GM18951 (cell line): ENCODE measurements around the gene MTHFR.

Experiments
- POLR2A ChIP-seq: IDR thresholded peaks from 4 replicates; pipeline ENCODE4 v1.6.1; 2011; ENCODE audit warnings: mild to moderate bottlenecking; ENCODE audit not compliant: insufficient read length, insufficient read depth; ENCODE audit errors: extremely low read depth
- in situ Hi-C: fragments of 300-500 bp; cut with MboI; formaldehyde crosslinking; loops from one replicate; pipeline ENCODE4 v1.12.0; 2022; ENCODE audit warnings: low sequenced_read_pairs, mixed read lengths, inconsistent platforms; ENCODE audit not compliant: unreplicated experiment

MTHFR gene

DNA sequence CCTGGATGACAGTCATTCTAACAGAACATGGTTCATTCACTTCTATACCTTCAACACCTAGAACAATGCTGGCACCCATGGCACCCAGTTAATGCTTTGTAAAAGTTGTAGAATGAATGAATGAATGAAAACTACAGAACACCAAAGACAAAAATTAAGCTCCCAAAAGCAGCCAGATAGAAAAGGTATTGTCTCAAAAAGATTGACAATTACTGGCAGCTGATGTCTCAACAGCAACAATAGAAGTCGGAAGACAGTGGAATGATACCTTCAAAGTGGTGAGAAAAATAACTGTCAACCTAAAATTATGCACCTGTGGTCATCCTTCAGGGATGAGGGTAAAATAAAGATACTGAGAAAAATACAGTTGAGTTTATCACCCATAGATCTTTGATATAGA lies 48.7 kb downstream of the MTHFR start:
- in situ Hi-C loops: no loop called here
- no peak for TF ChIP-seq POLR2A

DNA sequence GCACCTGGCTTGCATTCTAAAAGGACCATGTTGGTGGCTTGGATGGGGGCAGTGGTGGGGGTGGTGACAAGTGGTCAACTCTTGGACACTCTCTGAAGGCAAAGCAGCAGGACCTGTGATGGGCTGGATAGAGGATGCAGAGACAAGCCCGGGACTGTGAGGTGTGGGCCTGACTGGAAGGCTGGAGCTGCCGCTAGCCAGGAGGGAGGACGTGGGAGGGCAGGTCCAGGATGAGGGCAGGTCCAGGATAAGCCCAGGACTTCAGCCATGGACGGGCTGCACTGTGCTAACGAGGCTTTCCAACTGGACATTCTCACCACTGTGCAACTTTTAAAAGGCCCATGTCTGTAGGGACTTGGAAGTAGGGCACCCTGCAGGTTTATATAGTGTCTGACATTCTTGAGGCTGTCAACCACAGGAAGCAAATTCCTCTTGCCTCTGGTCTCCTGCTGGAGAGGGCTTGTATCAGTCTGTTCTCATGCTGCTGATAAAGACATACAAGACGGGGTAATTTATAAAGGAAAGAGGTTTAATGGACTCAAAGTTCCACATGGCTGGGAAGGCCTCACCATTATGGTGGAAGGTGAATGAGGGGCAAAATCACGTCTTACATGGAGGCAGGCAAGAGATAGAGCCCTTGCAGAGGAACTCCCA lies 52.1 kb downstream of the MTHFR start:
- in situ Hi-C loops: no loop called here
- no peak for TF ChIP-seq POLR2A

DNA sequence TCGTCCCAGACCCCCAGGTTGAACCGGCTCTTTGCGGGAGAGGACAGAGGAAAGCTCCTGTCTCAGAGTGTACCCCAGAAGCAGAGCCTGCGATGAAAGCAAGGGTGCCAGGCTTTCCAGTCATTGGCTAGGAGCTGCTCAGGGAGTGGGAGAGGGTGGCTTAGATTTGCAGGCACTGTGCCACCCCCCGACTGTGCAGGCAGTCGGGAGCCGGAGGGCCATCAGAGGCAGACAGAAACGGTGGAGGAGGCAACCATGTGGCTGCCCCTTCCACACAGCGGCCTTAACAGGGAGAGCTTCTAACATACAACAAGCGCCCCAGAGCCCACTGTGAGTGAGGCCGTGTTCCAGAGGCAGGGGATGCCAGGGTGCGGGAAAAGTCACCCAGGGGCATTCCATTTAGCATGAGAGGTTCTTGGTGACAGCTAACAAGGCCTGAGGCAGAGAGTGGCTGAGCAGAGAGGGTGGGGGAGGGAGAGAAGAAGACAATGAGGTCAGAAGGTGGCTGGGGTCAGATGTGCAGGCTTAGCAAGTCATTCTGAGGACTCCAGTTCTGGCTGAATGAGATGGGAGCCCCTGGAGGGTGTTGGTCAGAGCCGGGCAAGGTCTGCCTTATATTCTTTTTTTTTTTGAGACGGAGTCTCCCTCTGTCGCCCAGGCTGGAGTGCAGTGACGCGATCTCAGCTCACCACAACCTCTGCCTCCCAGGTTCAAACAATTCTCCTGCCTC lies 53.2 kb downstream of the MTHFR start:
- in situ Hi-C loops: no loop called here
- TF ChIP-seq POLR2A: no peak

DNA sequence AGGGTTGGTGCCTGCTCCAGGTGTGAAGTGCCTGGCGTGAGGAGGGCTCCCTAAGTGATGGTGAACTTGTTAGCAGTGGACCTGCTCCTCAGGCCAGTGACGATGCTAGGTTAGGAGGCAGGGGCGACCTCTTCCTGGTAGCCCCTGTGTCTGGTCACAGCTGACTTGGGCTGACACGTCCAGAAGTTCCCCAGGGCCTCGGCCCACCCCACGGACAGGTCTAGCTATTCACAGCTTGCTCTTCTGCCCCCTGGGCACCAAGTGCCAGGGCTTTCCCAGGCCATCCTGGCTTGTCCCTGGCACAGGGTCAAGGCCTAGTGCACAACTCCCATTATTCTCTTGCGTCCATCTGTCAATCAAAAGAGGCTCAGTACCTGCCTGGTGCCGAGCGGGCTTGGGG lies 54.7 kb downstream of the MTHFR start:
- TF ChIP-seq POLR2A: no peak
- in situ Hi-C loops: no loop called here

DNA sequence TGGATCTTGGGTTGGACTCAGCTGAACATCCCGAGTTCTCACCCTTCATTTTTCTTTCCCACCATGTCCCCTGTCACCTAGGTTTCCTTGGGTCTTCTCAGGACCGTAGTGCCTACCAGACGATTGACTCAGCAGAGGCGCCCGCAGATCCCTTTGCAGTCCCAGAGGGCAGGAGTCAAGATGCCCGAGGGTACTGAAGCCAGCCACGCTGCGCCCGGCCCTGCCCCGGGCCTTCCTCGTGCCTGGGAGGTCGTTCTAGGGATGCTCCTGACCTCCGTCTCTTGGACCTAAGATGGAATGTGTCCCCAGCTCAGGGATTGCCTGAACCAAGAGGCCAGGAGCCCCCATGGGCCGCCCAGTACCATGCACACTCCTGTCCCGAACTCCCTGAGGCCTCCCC lies 55.8 kb downstream of the MTHFR start:
- TF ChIP-seq POLR2A: no peak
- in situ Hi-C loops: no loop called here

DNA sequence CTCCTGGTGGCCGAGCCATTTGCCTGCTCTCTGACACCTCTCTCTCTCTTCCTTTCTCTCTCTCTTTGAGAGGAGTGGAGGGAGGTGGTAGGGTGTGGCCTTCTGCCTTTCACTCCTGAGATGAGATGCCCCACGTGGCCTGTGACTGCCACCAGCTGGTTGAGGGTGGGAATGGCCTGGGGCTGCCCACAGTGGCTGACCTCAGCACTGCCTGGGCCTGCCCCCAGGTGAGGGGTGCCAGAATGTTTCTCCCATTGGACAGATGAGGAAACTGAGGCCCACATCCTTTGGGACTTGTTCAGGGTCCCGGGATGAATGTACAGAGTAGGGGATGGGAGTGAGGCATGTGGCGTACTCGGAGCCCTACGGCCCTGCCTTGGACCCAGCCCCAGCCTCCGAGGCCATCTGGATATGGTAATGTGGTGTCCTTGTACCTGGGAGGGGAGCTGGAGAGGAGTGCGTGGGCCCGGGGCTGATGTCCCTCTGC lies 56.5 kb downstream of the MTHFR start:
- TF ChIP-seq POLR2A: no peak
- in situ Hi-C loops: no loop called here

DNA sequence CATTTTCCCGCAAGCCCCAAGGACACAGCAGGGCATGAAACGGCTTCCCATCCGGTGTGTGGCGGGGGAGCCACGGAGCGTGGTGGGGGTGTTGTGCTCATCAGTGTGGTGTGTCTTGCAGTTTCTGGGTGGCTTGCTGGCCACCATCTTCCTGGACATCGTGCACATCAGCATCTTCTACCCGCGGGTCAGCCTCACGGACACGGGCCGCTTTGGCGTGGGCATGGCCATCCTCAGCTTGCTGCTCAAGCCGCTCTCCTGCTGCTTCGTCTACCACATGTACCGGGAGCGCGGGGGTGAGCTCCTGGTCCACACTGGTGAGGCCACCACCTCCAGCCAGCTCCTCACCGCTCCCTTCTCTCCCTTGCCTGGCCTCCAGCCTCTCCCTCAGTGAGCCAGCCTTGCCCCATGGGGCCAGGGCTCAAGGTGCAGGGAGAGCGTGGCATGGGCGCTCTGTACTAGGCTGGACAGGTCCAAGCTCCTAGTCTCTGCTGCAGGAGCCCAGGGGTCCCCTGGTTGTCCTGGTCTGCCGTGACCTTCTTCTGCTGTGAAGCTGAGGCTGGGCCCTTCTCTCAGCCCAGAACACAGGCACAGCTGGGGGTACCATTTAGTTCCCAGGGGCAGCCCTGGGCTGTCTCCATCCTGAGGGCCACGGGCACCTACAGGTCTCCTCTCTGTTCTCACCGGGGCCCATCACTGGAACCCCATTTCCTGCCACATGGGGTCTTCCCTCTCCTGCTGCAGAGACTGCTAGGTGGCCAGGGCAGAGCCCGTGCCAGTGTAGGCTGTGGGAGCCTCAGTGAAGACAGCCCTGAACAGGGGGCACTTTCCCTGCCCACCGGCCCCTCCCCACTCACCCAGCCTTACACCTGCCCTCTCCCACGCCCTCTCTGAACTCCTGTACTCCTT lies 57.2 kb downstream of the MTHFR start:
- in situ Hi-C loops: no loop called here
- TF ChIP-seq POLR2A: no peak

DNA sequence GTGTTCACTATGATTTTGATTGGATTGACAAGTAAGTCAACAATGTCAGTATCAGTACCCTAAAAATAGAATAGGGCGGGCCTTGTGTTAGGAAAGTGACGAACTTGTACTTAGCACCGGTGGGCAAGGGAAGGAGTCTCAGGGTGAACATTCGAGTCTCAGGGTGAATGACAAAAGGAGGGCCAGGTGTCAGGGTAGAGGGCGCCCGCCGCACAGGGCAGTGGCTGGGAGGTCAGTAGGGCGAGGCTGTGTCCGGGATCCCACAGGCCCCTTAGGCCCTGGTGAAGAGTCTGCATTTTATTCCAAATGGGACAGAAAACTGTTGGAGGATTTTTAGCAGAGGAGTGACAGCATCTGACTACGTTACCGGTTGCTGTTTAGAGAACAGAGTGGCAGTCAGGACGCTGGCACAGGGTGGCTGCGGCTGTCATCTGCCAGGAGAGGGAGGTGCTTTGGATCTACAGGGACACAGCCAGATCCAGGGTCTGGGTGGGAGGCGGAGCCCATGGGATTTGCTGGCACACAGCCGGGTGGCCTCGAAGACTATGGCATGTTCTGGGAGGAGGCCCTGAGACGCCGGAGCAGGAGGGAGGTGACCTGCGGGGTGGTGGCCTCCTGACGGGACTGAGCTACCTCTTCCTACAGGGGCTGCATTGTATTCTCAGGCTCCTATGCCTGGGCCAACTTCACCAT lies 58.8 kb downstream of the MTHFR start:
- in situ Hi-C loops: no loop called here
- no peak for TF ChIP-seq POLR2A

DNA sequence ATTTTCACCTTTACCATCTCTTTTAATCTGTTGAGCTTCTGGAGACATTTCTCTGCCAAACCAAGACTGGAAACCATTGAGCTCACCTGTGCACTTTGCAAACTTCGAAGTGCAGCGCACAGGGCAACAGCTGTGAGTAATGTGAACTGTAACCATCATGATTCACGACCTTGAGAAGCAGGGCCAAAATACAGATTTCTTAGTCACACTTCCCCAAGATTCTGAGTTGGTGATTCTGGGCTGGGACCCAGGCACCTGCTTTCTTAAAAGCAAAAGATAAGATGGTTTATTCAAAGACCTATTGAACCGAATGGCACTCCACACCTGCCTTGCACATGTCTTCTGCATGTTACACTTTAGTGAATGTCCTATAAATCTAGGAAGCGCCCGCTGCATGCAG lies 59.7 kb downstream of the MTHFR start:
- no peak for TF ChIP-seq POLR2A
- in situ Hi-C loops: no loop called here

DNA sequence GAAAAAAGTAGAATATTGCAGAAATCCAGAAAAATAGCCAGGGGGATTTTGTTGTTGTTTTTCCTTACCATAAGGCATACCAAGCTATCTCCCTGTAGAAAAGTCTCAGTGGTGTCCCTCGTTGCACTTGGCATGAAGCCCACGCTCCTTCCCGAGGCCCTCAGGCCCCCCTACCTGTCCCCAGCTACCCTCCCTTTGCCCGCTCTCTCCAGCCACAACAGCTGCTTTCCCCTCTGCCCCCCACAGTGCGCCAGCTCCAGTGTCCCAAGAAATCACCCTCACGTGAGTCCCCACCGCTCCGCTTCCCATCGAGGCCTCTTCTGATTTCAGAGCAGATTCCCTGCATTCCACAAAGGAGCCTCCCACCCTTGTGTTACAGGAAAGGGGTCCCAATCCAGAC lies 61.5 kb downstream of the MTHFR start:
- TF ChIP-seq POLR2A: no peak
- in situ Hi-C loops: no loop called here

DNA sequence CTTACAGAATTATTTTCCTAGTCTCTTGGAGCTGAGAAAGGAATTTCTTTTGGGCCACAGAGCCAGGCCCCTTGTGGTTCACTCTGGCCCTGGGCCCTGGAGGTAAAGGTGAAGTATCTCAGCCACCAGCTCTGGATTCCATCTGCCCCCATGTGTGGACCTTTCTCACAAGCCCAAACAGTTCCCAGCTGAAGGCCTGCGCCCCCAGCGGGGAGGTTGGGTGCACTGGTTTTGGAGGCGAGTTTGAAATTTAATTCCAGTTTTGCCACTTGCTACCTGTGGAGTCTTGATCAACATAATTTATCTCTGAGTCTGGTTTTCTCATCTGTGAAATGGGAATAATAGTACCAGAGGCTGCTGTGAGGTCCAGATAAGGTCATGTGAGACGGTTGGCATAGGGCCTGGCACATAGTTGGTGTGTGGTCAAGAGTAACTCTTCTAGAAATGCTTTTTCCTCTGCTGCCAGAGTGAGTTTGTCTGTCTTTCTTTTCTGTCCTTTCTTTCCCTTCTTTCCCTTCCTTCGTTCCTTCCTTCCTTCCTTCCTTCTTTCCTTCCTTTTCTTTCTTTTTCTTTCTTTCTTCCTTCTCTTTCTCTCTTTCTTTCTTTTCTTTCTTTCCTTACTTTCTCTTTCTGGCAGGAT lies 63.7 kb downstream of the MTHFR start:
- in situ Hi-C loops: no loop called here
- no peak for TF ChIP-seq POLR2A

DNA sequence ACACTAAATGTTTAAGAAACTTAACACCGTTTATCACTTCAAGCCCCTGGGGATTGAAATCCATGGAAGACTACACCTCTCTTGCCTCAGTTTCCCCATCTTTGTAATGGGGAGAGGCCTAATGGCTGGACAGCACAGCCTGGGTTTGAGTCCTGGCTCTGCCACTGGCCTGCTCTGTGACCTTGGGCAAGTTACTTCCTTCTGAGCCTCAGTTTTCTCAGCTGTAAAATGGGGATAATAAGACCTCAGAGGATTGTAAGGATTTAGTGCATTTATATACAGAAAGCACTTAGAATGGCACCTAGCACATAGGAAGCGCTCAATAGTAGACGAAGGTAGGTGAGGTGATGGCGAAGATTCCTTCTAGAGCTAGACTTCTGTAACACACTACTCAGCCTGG lies 64.3 kb downstream of the MTHFR start:
- no peak for TF ChIP-seq POLR2A
- in situ Hi-C loops: no loop called here
